Endodermal cell (in vitro differentiated cells): ENCODE data around the gene IL12A. TPM values are rescaled to one million over a fixed set of nuclear protein-coding genes. Genes with fewer than 3 reads are reported as not detected.

ENCODE experiments used
- DNase-seq: peaks from one replicate; pipeline ENCODE4 v3.0.0-alpha.2; 2017
- H3K27ac ChIP-seq: 2 replicates; pipeline ENCODE4 v1.5.1; 2013; ENCODE audit warnings: mild to moderate bottlenecking, low read depth, low read length, moderate library complexity
- H3K27me3 ChIP-seq: 2 replicates; pipeline ENCODE4 v1.6.1; 2013; ENCODE audit warnings: mild to moderate bottlenecking, low read length, moderate library complexity; ENCODE audit not compliant: insufficient read depth, control insufficient read depth, poor library complexity, severe bottlenecking
- H3K36me3 ChIP-seq: 2 replicates; pipeline ENCODE4 v1.7.0; 2013; ENCODE audit warnings: mild to moderate bottlenecking, low read length, moderate library complexity; ENCODE audit not compliant: control insufficient read depth, insufficient read depth
- H3K4me1 ChIP-seq: one replicate; pipeline ENCODE4 v1.7.0; 2013; ENCODE audit warnings: low read length; ENCODE audit not compliant: control insufficient read depth, insufficient read depth
- H3K4me3 ChIP-seq: 2 replicates; pipeline ENCODE4 v1.5.1; 2013; ENCODE audit warnings: mild to moderate bottlenecking, low read length, moderate library complexity
- H3K9ac ChIP-seq: 2 replicates; pipeline ENCODE4 v1.6.1; 2013; ENCODE audit warnings: mild to moderate bottlenecking, low read length, moderate library complexity; ENCODE audit not compliant: poor library complexity, severe bottlenecking; ENCODE audit errors: extremely low read depth
- H3K9me3 ChIP-seq: 2 replicates; pipeline ENCODE4 v1.6.1; 2013; ENCODE audit warnings: mild to moderate bottlenecking, low read length, moderate library complexity; ENCODE audit not compliant: control insufficient read depth
- H3K27ac Mint-ChIP-seq: 2 replicates; pipeline ENCODE4 v1.8.0; 2020; ENCODE audit warnings: mixed read lengths
- H3K27me3 Mint-ChIP-seq: 2 replicates; pipeline ENCODE4 v1.8.0; 2021; ENCODE audit warnings: mild to moderate bottlenecking, mixed read lengths; ENCODE audit not compliant: insufficient read depth
- H3K36me3 Mint-ChIP-seq: 2 replicates; pipeline ENCODE4 v1.8.0; 2020; ENCODE audit warnings: low read depth, mixed read lengths
- H3K4me1 Mint-ChIP-seq: 2 replicates; pipeline ENCODE4 v1.8.0; 2020; ENCODE audit warnings: mixed read lengths
- H3K4me3 Mint-ChIP-seq: 2 replicates; pipeline ENCODE4 v1.8.0; 2020; ENCODE audit warnings: mild to moderate bottlenecking, moderate library complexity, mixed read lengths
- H3K9me3 Mint-ChIP-seq: 2 replicates; pipeline ENCODE4 v1.8.0; 2020; ENCODE audit warnings: mild to moderate bottlenecking, mixed read lengths
- WGBS, 2 experiments: methylation state at CpG; one replicate each; pipeline versions ENCODE4 v1.1.5 to v1.1.7; 2013; ENCODE audit warnings: missing lambda C conversion rate in 2 of 2, mixed read lengths in 1 of 2; ENCODE audit not compliant: insufficient coverage in 1 of 2, insufficient read length in 1 of 2; 5-methylcytosine and 5-hydroxymethylcytosine counted together
- total RNA-seq, 2 donors: library from RNA; stranded (reverse); fragmentation: NEBNext Ultra II Directional in 1 of 2; extraction: Animal tissue kit (Norgen Biotek cat#: 25700) in 1 of 2; gene quantifications; 2 replicates in 1 of 2; 3 replicates in 1 of 2; pipeline ENCODE4 v1.2.1, GENCODE V29; 2021
- TF ChIP-seq, protein P1 (sequence below): fragments of 200-600 bp; sonication (generic); conservative IDR thresholded peaks from 2 replicates; pipeline ENCODE4 v1.5.0; 2021; ENCODE audit warnings: antibody characterized with exemption, mild to moderate bottlenecking

Gene IL12A
- total RNA-seq, 2 donors from 2014 or later, result not detected

DNA sequence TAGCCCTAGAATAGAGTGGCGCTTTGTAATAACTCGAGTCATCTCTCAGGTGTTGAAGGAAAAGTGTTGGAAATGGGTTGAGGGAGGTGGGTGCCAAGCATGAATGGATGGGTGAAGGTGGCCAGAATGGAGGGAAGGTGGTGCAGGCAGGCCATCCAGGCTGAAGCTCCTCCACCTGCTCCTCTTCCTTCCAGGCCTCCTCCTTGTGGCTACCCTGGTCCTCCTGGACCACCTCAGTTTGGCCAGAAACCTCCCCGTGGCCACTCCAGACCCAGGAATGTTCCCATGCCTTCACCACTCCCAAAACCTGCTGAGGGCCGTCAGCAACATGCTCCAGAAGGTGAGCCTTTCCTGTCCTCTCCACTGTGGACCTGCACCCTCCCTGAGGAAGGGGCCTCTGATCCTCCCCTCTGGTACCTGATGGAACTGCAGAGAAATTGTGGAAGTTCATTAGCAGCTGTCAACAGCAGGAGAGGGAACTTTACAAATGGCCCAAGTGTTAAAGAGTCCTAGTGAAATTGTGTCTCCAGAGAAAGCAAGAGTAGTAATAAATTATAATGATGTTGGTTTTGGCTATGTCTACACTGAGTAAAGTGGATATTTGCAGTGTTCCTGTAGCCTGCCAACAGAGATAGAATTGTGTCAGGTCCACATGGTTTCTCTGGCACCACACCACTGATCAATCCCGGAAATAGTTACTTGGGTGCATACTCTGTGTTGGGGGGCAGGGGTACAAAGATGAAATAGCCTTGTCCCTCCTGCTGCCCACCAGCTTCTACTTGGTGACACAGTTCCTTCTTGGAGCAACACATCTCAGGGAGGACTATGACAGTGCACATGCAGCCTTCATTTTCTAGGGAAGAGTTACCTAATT, 1.6 kb downstream of the IL12A start:
- Mint-ChIP-seq H3K4me1 (no peaks in the 10 kb centered on the region), H3K36me3 (no peaks in the 10 kb centered on the region), H3K4me3 (no peak overlapping the region), H3K27ac (no peak overlapping the region), H3K27me3 (peaks cover 38% of the 10 kb centered on the region), H3K9me3 (peaks cover 10% of the 10 kb centered on the region)
- Histone ChIP-seq H3K9ac (no peak overlapping the region), H3K27ac (no peak overlapping the region), H3K36me3 (no peaks in the 10 kb centered on the region), H3K4me1 (no peaks in the 10 kb centered on the region), H3K9me3 (peaks cover 7% of the 10 kb centered on the region), H3K27me3 (peaks cover 20% of the 10 kb centered on the region), H3K4me3 (no peak overlapping the region)
- WGBS, 2 experiments, result 86 to 91% methylated on average over 1 to 5 of the region's 5 CpGs
- DNase-seq, result peak; percentile 55
- TF ChIP-seq, protein P1, sequence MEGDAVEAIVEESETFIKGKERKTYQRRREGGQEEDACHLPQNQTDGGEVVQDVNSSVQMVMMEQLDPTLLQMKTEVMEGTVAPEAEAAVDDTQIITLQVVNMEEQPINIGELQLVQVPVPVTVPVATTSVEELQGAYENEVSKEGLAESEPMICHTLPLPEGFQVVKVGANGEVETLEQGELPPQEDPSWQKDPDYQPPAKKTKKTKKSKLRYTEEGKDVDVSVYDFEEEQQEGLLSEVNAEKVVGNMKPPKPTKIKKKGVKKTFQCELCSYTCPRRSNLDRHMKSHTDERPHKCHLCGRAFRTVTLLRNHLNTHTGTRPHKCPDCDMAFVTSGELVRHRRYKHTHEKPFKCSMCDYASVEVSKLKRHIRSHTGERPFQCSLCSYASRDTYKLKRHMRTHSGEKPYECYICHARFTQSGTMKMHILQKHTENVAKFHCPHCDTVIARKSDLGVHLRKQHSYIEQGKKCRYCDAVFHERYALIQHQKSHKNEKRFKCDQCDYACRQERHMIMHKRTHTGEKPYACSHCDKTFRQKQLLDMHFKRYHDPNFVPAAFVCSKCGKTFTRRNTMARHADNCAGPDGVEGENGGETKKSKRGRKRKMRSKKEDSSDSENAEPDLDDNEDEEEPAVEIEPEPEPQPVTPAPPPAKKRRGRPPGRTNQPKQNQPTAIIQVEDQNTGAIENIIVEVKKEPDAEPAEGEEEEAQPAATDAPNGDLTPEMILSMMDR, result peak; percentile 61

DNA sequence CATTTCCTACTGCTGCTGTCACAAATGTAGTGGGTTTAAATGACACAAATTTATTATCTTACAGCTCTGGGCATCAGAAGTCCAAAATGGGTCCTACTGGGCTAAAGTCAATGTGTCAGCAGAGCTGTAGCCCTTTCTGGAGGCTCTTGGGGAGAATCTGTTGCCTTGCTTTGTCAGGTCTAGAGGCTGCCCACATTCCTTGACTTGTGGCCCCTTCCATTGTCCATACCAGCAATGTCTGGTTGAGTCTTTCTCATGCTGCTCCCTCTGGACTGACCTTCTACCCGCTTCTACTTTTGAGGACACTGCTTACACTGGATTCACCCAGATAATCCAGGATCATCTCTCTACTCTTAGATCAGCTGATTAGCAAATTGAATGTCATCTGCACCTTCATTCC, 3.0 kb downstream of the IL12A start:
- 96% methylated on average over 1 of the region's 1 CpG; no CpG with 5 or more reads in 1 of the 2 experiments for WGBS, 2 experiments
- Histone ChIP-seq H3K4me1 (no peaks in the 10 kb centered on the region), H3K27me3 (peaks cover 20% of the 10 kb centered on the region), H3K9me3 (peaks cover 7% of the 10 kb centered on the region), H3K36me3 (no peaks in the 10 kb centered on the region), H3K4me3 (no peak overlapping the region), H3K9ac (no peak overlapping the region), H3K27ac (no peak overlapping the region)
- Mint-ChIP-seq H3K27me3 (peaks cover 38% of the 10 kb centered on the region), H3K4me3 (no peak overlapping the region), H3K36me3 (no peaks in the 10 kb centered on the region), H3K4me1 (no peaks in the 10 kb centered on the region), H3K27ac (no peak overlapping the region), H3K9me3 (peaks cover 10% of the 10 kb centered on the region)
- TF ChIP-seq, protein P1, result no peak
- no peak for DNase-seq

- no peak overlapping the region for H3K9ac ChIP-seq
- Mint-ChIP-seq H3K4me3 (no peak overlapping the region), H3K27me3 (peaks cover 34% of the 10 kb centered on the region), H3K36me3 (no peaks in the 10 kb centered on the region), H3K4me1 (no peaks in the 10 kb centered on the region), H3K9me3 (peaks cover 10% of the 10 kb centered on the region), H3K27ac (no peak overlapping the region)
- H3K36me3 ChIP-seq, result no peaks in the 10 kb centered on the region
- no peak overlapping the region for H3K27ac ChIP-seq
- DNase-seq, result no peak
- H3K4me3 ChIP-seq, result no peak overlapping the region
- H3K27me3 ChIP-seq, result peaks cover 19% of the 10 kb centered on the region
- H3K9me3 ChIP-seq, result peaks cover 7% of the 10 kb centered on the region
- H3K4me1 ChIP-seq, result no peaks in the 10 kb centered on the region
- 94 to 100% methylated on average over 1 of the region's 1 CpG for WGBS, 2 experiments
- TF ChIP-seq, protein P1, result no peak
Observed at GRCh38 chr3:159992589-159992988, 4.0 kb downstream of the IL12A start.
